Sigmoid colon (tissue), 4 donors: ENCODE results near the gene RPS15.

Experiments used
- EP300 ChIP-seq, 4 donors: sonication (generic); formaldehyde crosslinking; IDR thresholded peaks; one replicate each; pipeline ENCODE4 v1.6.1; 2017; ENCODE audit warnings: antibody characterized with exemption in 4 of 4
- TF ChIP-seq, protein P1 (sequence below), 4 experiments: fragments of 450-650 bp in 3 of 4; fragments of 200-600 bp in 1 of 4; IDR thresholded peaks; one replicate each; pipeline ENCODE4 v1.5.1; 2016 to 2019; ENCODE audit warnings: antibody characterized with exemption in 4 of 4, mild to moderate bottlenecking in 3 of 4, moderate library complexity in 2 of 4

DNA sequence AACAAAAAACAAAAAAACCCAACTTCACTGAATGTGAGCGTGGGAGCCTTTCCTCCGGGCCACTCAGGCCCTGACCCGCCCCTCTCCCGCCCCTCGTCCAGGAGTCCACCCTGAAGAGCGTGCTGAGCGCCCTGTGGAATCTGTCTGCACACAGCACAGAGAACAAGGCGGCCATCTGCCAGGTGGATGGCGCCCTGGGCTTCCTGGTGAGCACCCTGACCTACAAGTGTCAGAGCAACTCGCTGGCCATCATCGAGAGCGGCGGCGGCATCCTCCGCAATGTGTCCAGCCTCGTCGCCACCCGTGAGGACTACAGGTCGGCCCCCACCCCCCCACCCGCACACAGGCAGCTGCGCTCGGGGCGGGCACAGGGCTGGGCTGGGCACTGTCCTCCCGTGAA lies 23.7 kb downstream of the RPS15 start:
- TF ChIP-seq EP300 (IDR thresholded peaks at IDR 0.05) = no peak
- TF ChIP-seq, protein P1, sequence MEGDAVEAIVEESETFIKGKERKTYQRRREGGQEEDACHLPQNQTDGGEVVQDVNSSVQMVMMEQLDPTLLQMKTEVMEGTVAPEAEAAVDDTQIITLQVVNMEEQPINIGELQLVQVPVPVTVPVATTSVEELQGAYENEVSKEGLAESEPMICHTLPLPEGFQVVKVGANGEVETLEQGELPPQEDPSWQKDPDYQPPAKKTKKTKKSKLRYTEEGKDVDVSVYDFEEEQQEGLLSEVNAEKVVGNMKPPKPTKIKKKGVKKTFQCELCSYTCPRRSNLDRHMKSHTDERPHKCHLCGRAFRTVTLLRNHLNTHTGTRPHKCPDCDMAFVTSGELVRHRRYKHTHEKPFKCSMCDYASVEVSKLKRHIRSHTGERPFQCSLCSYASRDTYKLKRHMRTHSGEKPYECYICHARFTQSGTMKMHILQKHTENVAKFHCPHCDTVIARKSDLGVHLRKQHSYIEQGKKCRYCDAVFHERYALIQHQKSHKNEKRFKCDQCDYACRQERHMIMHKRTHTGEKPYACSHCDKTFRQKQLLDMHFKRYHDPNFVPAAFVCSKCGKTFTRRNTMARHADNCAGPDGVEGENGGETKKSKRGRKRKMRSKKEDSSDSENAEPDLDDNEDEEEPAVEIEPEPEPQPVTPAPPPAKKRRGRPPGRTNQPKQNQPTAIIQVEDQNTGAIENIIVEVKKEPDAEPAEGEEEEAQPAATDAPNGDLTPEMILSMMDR (IDR thresholded peaks at IDR 0.05) = no peak
